Activated CD8-positive, alpha-beta memory T cell treated with anti-CD3 and anti-CD28 coated beads, Interleukin-2, amount 50 U/mL, for 48 hours (primary cell): ENCODE measurements around the gene ZNF689.
"Not testable (repeated sequence)": the region's sequence is repeated elsewhere in the genome, so short reads cannot be mapped to it uniquely, and the experiment has no call there.

Source experiments
- DNase-seq: peaks from one replicate; pipeline ENCODE4 v3.0.0-alpha.2; 2020

ZNF689 gene

GRCh38 chr16:30609926-30610839 lies at the start of gene ZNF689:
ZNF689 (minus strand) TSS chr16:30610389; CDS start chr16:30610041, 348 bp downstream.
- DNase-seq, result peak; percentile 95

- DNase-seq, result no peak
These were observed 48.7 kb upstream of the ZNF689 start for GRCh38 chr16:30658731-30659506.

- peak; percentile 99 for DNase-seq
These were observed 47.9 kb upstream of the ZNF689 start, which contains the start of gene FBRS for GRCh38 chr16:30657866-30658730. FBRS (plus strand) TSS chr16:30658431; CDS start chr16:30659519, 1,088 bp downstream.

GRCh38 chr16:30656974-30657865 lies 47.0 kb upstream of the ZNF689 start:
- DNase-seq, result no peak

- no peak for DNase-seq
These were observed 46.2 kb upstream of the ZNF689 start for GRCh38 chr16:30656388-30656787.

GRCh38 chr16:30655815-30656347 lies 45.7 kb upstream of the ZNF689 start:
- no peak for DNase-seq

- DNase-seq, result no peak
These were observed 44.7 kb upstream of the ZNF689 start for GRCh38 chr16:30654856-30655255.

GRCh38 chr16:30652718-30653117 lies 42.5 kb upstream of the ZNF689 start:
- no peak for DNase-seq

- no peak for DNase-seq
These were observed 41.8 kb upstream of the ZNF689 start for GRCh38 chr16:30652005-30652296.

- peak; percentile 90 for DNase-seq
These were observed 41.2 kb upstream of the ZNF689 start for GRCh38 chr16:30651124-30652004.

GRCh38 chr16:30650369-30651123 lies 40.4 kb upstream of the ZNF689 start, which contains the start of gene PRR14:
PRR14 (plus strand) TSS chr16:30650960; CDS start chr16:30651646, 686 bp downstream.
- peak; percentile 97 for DNase-seq

- DNase-seq, result peak; percentile 79
These were observed 39.7 kb upstream of the ZNF689 start for GRCh38 chr16:30649725-30650368.

- no peak for DNase-seq
These were observed 37.0 kb upstream of the ZNF689 start for GRCh38 chr16:30647274-30647571.

- no peak for DNase-seq
These were observed 35.5 kb upstream of the ZNF689 start for GRCh38 chr16:30645727-30646126.

- no peak for DNase-seq
These were observed 34.2 kb upstream of the ZNF689 start for GRCh38 chr16:30644334-30644830.

- no peak for DNase-seq
These were observed 31.3 kb upstream of the ZNF689 start for GRCh38 chr16:30641378-30641982.

GRCh38 chr16:30637944-30638343 lies 27.8 kb upstream of the ZNF689 start:
- DNase-seq, result no peak

- not testable (repeated sequence) for DNase-seq
These were observed 26.9 kb upstream of the ZNF689 start for GRCh38 chr16:30637139-30637538.

- DNase-seq, result no peak
These were observed 26.4 kb upstream of the ZNF689 start for GRCh38 chr16:30636599-30636998.
